Keratinocyte (primary cell): ENCODE results near the gene ANKRD30A.

ENCODE experiments used
- CTCF ChIP-seq, 3 experiments: IDR thresholded peaks in 1 of 3; conservative IDR thresholded peaks in 1 of 3; optimal IDR thresholded peaks in 1 of 3; 2 replicates in 2 of 3; 3 replicates in 1 of 3; pipeline versions ENCODE3 to v1.5.1; 2011; ENCODE audit warnings: low read length in 3 of 3, mild to moderate bottlenecking in 3 of 3, moderate library complexity in 2 of 3, control low read depth in 1 of 3, inconsistent platforms in 1 of 3; ENCODE audit not compliant: insufficient read depth in 2 of 3; ENCODE audit errors: extremely low read depth in 1 of 3
- EZH2 ChIP-seq: IDR thresholded peaks from one replicate; pipeline ENCODE4 v1.6.1; 2012; ENCODE audit warnings: inconsistent platforms, mild to moderate bottlenecking, low read length, moderate library complexity

DNA sequence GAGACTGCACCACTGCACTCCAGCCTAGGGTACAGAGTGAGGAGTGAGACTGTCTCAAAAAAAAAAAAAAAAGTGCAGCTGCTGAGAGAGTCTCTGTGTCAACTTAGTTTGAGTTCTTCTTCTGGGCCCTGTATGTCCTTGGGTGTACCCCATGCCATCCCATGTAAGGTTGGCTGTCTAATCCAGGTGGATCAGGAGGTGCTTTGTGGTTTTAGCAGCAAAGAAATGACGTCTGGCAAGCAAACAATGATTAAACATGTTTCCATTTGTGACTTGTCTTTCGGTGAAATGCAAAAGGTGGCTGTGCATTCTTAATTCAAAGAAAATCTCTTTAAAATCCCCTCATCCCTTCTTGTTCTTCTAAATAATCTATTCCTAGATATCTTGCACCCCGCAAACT, 255.9 kb downstream of the ANKRD30A start:
- TF ChIP-seq CTCF (optimal IDR thresholded peaks at IDR 0.05 in 1 of 3, IDR thresholded peaks at IDR 0.05 in 1 of 3, conservative IDR thresholded peaks at IDR 0.05 in 1 of 3; ENCODE audit: extremely low read depth in 1 of 3, insufficient read depth in 2 of 3, low read length in 3 of 3) (no peak), EZH2 (no peak)
